Caco-2 (cell line): ENCODE results near the gene ARHGEF9. TPM values are rescaled to one million over a fixed set of nuclear protein-coding genes. Genes with fewer than 3 reads are reported as not detected.
"Not testable (repeated sequence)": the region's sequence is repeated elsewhere in the genome, so short reads cannot be mapped to it uniquely, and the experiment has no call there.

ENCODE experiments used
- BruUV-seq: library from RNA; stranded (reverse); fragments of 400-500 nt; replicated peaks from 2 replicates; lab custom pipeline; 2021; lab: Mats Ljungman, UMichigan
- CTCF ChIA-PET: fragments of 300-600 bp; sonication (Branson Sonifier 250); formaldehyde crosslinking; loops from one replicate; lab custom pipeline; 2022; ENCODE audit warnings: antibody characterized with exemption; lab: Charles Lee
- POLR2A ChIA-PET: fragments of 300-600 bp; sonication (Branson Sonifier 250); formaldehyde crosslinking; loops from one replicate; lab custom pipeline; 2022; ENCODE audit warnings: antibody characterized with exemption; lab: Charles Lee
- DNase-seq, 2 experiments: peaks; one replicate each; pipeline versions ENCODE4 v3.0.0 to v3.0.0-alpha.2; 2020 to 2022
- H3K27me3 ChIP-seq: replicated peaks from 2 replicates; pipeline ENCODE4 v1.6.0; 2011; ENCODE audit warnings: low read length; ENCODE audit not compliant: control insufficient read depth, insufficient read depth
- H3K36me3 ChIP-seq: 2 replicates; pipeline ENCODE4 v1.5.1; 2011; ENCODE audit warnings: low read length; ENCODE audit not compliant: control insufficient read depth, insufficient read depth
- H3K4me1 ChIP-seq: fragments of 250-450 bp; sonication (Bioruptor Pico); 2 replicates; pipeline ENCODE4 v1.5.1; 2020; ENCODE audit warnings: mild to moderate bottlenecking
- H3K4me3 ChIP-seq: 2 replicates; pipeline ENCODE4 v1.5.1; 2011; ENCODE audit warnings: low read depth, mild to moderate bottlenecking, control low read depth, low read length
- H3K9me3 ChIP-seq: fragments of 250-450 bp; sonication (Bioruptor Pico); 2 replicates; pipeline ENCODE4 v1.5.1; 2020; ENCODE audit warnings: mild to moderate bottlenecking, moderate library complexity
- H3K27ac Mint-ChIP-seq: one replicate; pipeline ENCODE4 v1.8.0; 2022; ENCODE audit warnings: mixed read lengths; ENCODE audit not compliant: unreplicated experiment
- H3K27me3 Mint-ChIP-seq: one replicate; pipeline ENCODE4 v1.8.0; 2022; ENCODE audit warnings: mixed read lengths; ENCODE audit not compliant: insufficient read depth, unreplicated experiment
- H3K36me3 Mint-ChIP-seq: one replicate; pipeline ENCODE4 v1.8.0; 2022; ENCODE audit warnings: mild to moderate bottlenecking, mixed read lengths; ENCODE audit not compliant: insufficient read depth, unreplicated experiment
- H3K4me1 Mint-ChIP-seq: one replicate; pipeline ENCODE4 v1.8.0; 2022; ENCODE audit warnings: low read depth, mixed read lengths; ENCODE audit not compliant: unreplicated experiment
- H3K4me3 Mint-ChIP-seq: one replicate; pipeline ENCODE4 v1.8.0; 2022; ENCODE audit warnings: mild to moderate bottlenecking, moderate library complexity, mixed read lengths; ENCODE audit not compliant: unreplicated experiment
- H3K9me3 Mint-ChIP-seq: one replicate; pipeline ENCODE4 v1.8.0; 2022; ENCODE audit warnings: mixed read lengths; ENCODE audit not compliant: unreplicated experiment
- CTCF ChIP-seq, 2 experiments: fragments of 200-600 bp in 1 of 2; IDR thresholded peaks; 1 replicate in 1 of 2; 2 replicates in 1 of 2; pipeline versions ENCODE4 v1.5.1 to v1.8.0; 2011 to 2022; ENCODE audit warnings: antibody characterized with exemption in 1 of 2, control low read depth in 1 of 2, inconsistent platforms in 1 of 2, low read depth in 1 of 2, low read length in 1 of 2, mild to moderate bottlenecking in 1 of 2, moderate library complexity in 1 of 2; ENCODE audit not compliant: insufficient read depth in 1 of 2, severe bottlenecking in 1 of 2, unreplicated experiment in 1 of 2
- intact Hi-C: fragments of 100-400 bp; cut with micrococcal nuclease; formaldehyde crosslinking; loops from one replicate; pipeline ENCODE4 v1.10.0; 2022; ENCODE audit not compliant: unreplicated experiment
- total RNA-seq: library from RNA; stranded (reverse); gene quantifications from 2 replicates; pipeline ENCODE4 v1.2.3, GENCODE V29; 2022

ARHGEF9 gene
- total RNA-seq, 1 experiment from 2014 or later: 9.8 TPM

- Histone ChIP-seq H3K4me1 (no peaks in the 10 kb centered on the region), H3K9me3 (no peaks in the 10 kb centered on the region), H3K36me3 (no peaks in the 10 kb centered on the region), H3K27me3 (no peaks in the 10 kb centered on the region), H3K4me3 (no peak overlapping the region)
- Mint-ChIP-seq H3K27me3 (no peaks in the 10 kb centered on the region), H3K9me3 (no peaks in the 10 kb centered on the region), H3K36me3 (no peaks in the 10 kb centered on the region), H3K4me1 (no peaks in the 10 kb centered on the region), H3K4me3 (no peak overlapping the region), H3K27ac (no peak overlapping the region)
- no peak for TF ChIP-seq CTCF (IDR thresholded peaks at IDR 0.05; ENCODE audit: insufficient read depth in 1 of 2, low read depth in 1 of 2, low read length in 1 of 2, severe bottlenecking in 1 of 2, unreplicated experiment in 1 of 2)
- ChIA-PET POLR2A (no interaction called here), CTCF (no interaction called here)
- no peak for DNase-seq
- intact Hi-C loops: no loop called here
- BruUV-seq: no TSS peak
Observed at GRCh38 chrX:63657821-63658220, 127.2 kb downstream of the ARHGEF9 start.

GRCh38 chrX:63656871-63657580, 128.0 kb downstream of the ARHGEF9 start:
- CTCF ChIA-PET: no interaction called here
- Histone ChIP-seq H3K36me3 (no peaks in the 10 kb centered on the region), H3K9me3 (no peaks in the 10 kb centered on the region), H3K4me3 (no peak overlapping the region), H3K27me3 (no peaks in the 10 kb centered on the region), H3K4me1 (no peaks in the 10 kb centered on the region)
- Mint-ChIP-seq H3K9me3 (no peaks in the 10 kb centered on the region), H3K27me3 (no peaks in the 10 kb centered on the region), H3K36me3 (no peaks in the 10 kb centered on the region), H3K27ac (no peak overlapping the region), H3K4me1 (no peaks in the 10 kb centered on the region), H3K4me3 (no peak overlapping the region)
- TF ChIP-seq CTCF (IDR thresholded peaks at IDR 0.05; ENCODE audit: insufficient read depth in 1 of 2, low read depth in 1 of 2, low read length in 1 of 2, severe bottlenecking in 1 of 2, unreplicated experiment in 1 of 2): no peak
- POLR2A ChIA-PET: no interaction called here
- no peak for DNase-seq
- intact Hi-C loops: no loop called here
- BruUV-seq: no TSS peak

- ChIA-PET CTCF (no interaction called here), POLR2A (no interaction called here)
- no peak for DNase-seq
- Mint-ChIP-seq H3K36me3 (no peaks in the 10 kb centered on the region), H3K27ac (no peak overlapping the region), H3K4me3 (no peak overlapping the region), H3K9me3 (no peaks in the 10 kb centered on the region), H3K27me3 (no peaks in the 10 kb centered on the region), H3K4me1 (no peaks in the 10 kb centered on the region)
- no peaks in the 10 kb centered on the region for H3K9me3 ChIP-seq
- H3K36me3 ChIP-seq: no peaks in the 10 kb centered on the region
- intact Hi-C loops: no loop called here
- H3K27me3 ChIP-seq: no peaks in the 10 kb centered on the region
- H3K4me1 ChIP-seq: no peaks in the 10 kb centered on the region
- BruUV-seq: no TSS peak
- H3K4me3 ChIP-seq: no peak overlapping the region
- TF ChIP-seq CTCF (IDR thresholded peaks at IDR 0.05; ENCODE audit: insufficient read depth in 1 of 2, low read depth in 1 of 2, low read length in 1 of 2, severe bottlenecking in 1 of 2, unreplicated experiment in 1 of 2): no peak
Observed at GRCh38 chrX:63652086-63652765, 132.8 kb downstream of the ARHGEF9 start.

GRCh38 chrX:63645748-63646147, 139.3 kb downstream of the ARHGEF9 start:
- DNase-seq, H3K4me1 ChIP-seq, H3K27ac Mint-ChIP-seq, H3K36me3 ChIP-seq, H3K4me3 Mint-ChIP-seq, H3K27me3 Mint-ChIP-seq, H3K9me3 Mint-ChIP-seq, H3K9me3 ChIP-seq, H3K4me1 Mint-ChIP-seq, H3K36me3 Mint-ChIP-seq, POLR2A ChIA-PET, BruUV-seq, intact Hi-C loops, CTCF ChIA-PET, H3K27me3 ChIP-seq, H3K4me3 ChIP-seq: not testable (repeated sequence)
